HG03457 (cell line): ENCODE results near the gene TMEM61.

Experiments
- ATAC-seq: cut with Tn5 transposase; IDR thresholded peaks from one replicate; pipeline ENCODE4 v1.9.1; 2021; ENCODE audit warnings: moderate number of reproducible peaks; ENCODE audit not compliant: unreplicated experiment

TMEM61 gene

GRCh38 chr1:54984131-54984842 lies 3.9 kb downstream of the TMEM61 start:
- no peak for ATAC-seq

GRCh38 chr1:54985556-54985955 lies 5.1 kb downstream of the TMEM61 start:
- ATAC-seq, result no peak

GRCh38 chr1:54986025-54986424 lies 5.6 kb downstream of the TMEM61 start:
- no peak for ATAC-seq

- no peak for ATAC-seq
Observed at GRCh38 chr1:54986533-54986932, 6.1 kb downstream of the TMEM61 start.

GRCh38 chr1:54987427-54987826 lies 7.0 kb downstream of the TMEM61 start:
- ATAC-seq, result no peak

GRCh38 chr1:54987919-54988705 lies 7.7 kb downstream of the TMEM61 start:
- ATAC-seq, result no peak

- ATAC-seq, result no peak
Observed at GRCh38 chr1:54988975-54989374, 8.5 kb downstream of the TMEM61 start.

- no peak for ATAC-seq
Observed at GRCh38 chr1:54989473-54989872, 9.0 kb downstream of the TMEM61 start.

- no peak for ATAC-seq
Observed at GRCh38 chr1:54989968-54990810, 9.8 kb downstream of the TMEM61 start.

- no peak for ATAC-seq
Observed at GRCh38 chr1:54990916-54991315, 10.5 kb downstream of the TMEM61 start.

GRCh38 chr1:54991939-54992338 lies 11.5 kb downstream of the TMEM61 start:
- ATAC-seq, result no peak

GRCh38 chr1:54993140-54993539 lies 12.7 kb downstream of the TMEM61 start:
- no peak for ATAC-seq

- ATAC-seq, result no peak
Observed at GRCh38 chr1:54994355-54994990, 14.0 kb downstream of the TMEM61 start.

GRCh38 chr1:54995013-54995760 lies 14.8 kb downstream of the TMEM61 start:
- ATAC-seq, result no peak

- no peak for ATAC-seq
Observed at GRCh38 chr1:54995835-54996234, 15.4 kb downstream of the TMEM61 start.

- no peak for ATAC-seq
Observed at GRCh38 chr1:54996359-54996868, 16.0 kb downstream of the TMEM61 start.

- ATAC-seq, result no peak
Observed at GRCh38 chr1:54996869-54997710, 16.7 kb downstream of the TMEM61 start.

- ATAC-seq, result no peak
Observed at GRCh38 chr1:54997711-54997986, 17.2 kb downstream of the TMEM61 start.

- ATAC-seq, result no peak
Observed at GRCh38 chr1:54998100-54998499, 17.7 kb downstream of the TMEM61 start.
